GM23248 (cell line): Measurements from ENCODE around the gene EFNB2. TPM values are rescaled to one million over a fixed set of nuclear protein-coding genes. Genes with fewer than 3 reads are reported as not detected.

Experiments used
- DNase-seq: peaks from one replicate; pipeline ENCODE4 v3.0.0-alpha.2; 2015
- H2AFZ ChIP-seq: fragments of 200-600 bp; sonication (generic); 2 replicates; pipeline ENCODE4 v1.6.1; 2016; ENCODE audit warnings: antibody characterized with exemption
- H3F3A ChIP-seq: fragments of 200-600 bp; sonication (generic); 2 replicates; pipeline ENCODE4 v1.6.1; 2016; ENCODE audit warnings: mild to moderate bottlenecking, antibody characterized with exemption, mixed run types; ENCODE audit not compliant: insufficient read depth
- H3K27ac ChIP-seq: fragments of 200-600 bp; sonication (generic); 2 replicates; pipeline ENCODE4 v1.5.1; 2016; ENCODE audit warnings: mild to moderate bottlenecking
- H3K27me3 ChIP-seq: fragments of 200-600 bp; sonication (generic); replicated peaks from 2 replicates; pipeline ENCODE4 v1.6.1; 2016; ENCODE audit warnings: mild to moderate bottlenecking; ENCODE audit not compliant: insufficient read depth
- H3K36me3 ChIP-seq: fragments of 200-600 bp; sonication (generic); 2 replicates; pipeline ENCODE4 v1.6.1; 2016; ENCODE audit warnings: low read depth, mild to moderate bottlenecking
- H3K4me1 ChIP-seq: fragments of 200-600 bp; sonication (generic); 2 replicates; pipeline ENCODE4 v1.6.1; 2016; ENCODE audit warnings: mild to moderate bottlenecking; ENCODE audit not compliant: insufficient read depth
- H3K4me2 ChIP-seq: fragments of 200-600 bp; sonication (generic); one replicate; pipeline ENCODE4 v1.6.1; 2016; ENCODE audit warnings: mild to moderate bottlenecking; ENCODE audit not compliant: unreplicated experiment
- H3K4me3 ChIP-seq: fragments of 200-600 bp; sonication (generic); 2 replicates; pipeline ENCODE4 v1.5.1; 2016; ENCODE audit warnings: mild to moderate bottlenecking
- H3K79me2 ChIP-seq: fragments of 200-600 bp; sonication (generic); 2 replicates; pipeline ENCODE4 v1.6.1; 2016; ENCODE audit warnings: mild to moderate bottlenecking; ENCODE audit not compliant: insufficient read depth
- H3K9ac ChIP-seq: fragments of 200-600 bp; sonication (generic); 2 replicates; pipeline ENCODE4 v1.6.1; 2016; ENCODE audit warnings: mild to moderate bottlenecking
- H3K9me2 ChIP-seq: fragments of 200-600 bp; sonication (generic); 2 replicates; pipeline ENCODE4 v1.6.1; 2016; ENCODE audit warnings: mixed run types, mild to moderate bottlenecking, moderate library complexity; ENCODE audit not compliant: insufficient read depth
- H3K9me3 ChIP-seq: fragments of 200-600 bp; sonication (generic); one replicate; pipeline ENCODE4 v1.6.1; 2017; ENCODE audit warnings: low read depth
- H4K20me1 ChIP-seq: fragments of 200-600 bp; sonication (generic); 2 replicates; pipeline ENCODE4 v1.6.0; 2016; ENCODE audit not compliant: insufficient read depth
- EZH2 ChIP-seq: fragments of 200-600 bp; sonication (generic); IDR thresholded peaks from 2 replicates; pipeline ENCODE4 v1.6.1; 2018; ENCODE audit warnings: antibody characterized with exemption, mild to moderate bottlenecking; ENCODE audit not compliant: insufficient read depth, poor library complexity, severe bottlenecking
- EZH2phosphoT487 ChIP-seq: fragments of 200-600 bp; sonication (generic); IDR thresholded peaks from 2 replicates; pipeline ENCODE4 v1.6.1; 2018; ENCODE audit warnings: antibody characterized with exemption, moderate library complexity, mild to moderate bottlenecking, low read depth; ENCODE audit not compliant: insufficient read depth
- WGBS, 2 experiments: methylation state at CpG; one replicate each; pipeline ENCODE4 v1.1.6; 2015 to 2017; ENCODE audit warnings: low lambda C conversion rate in 2 of 2, low coverage in 1 of 2; ENCODE audit errors: missing lambda C conversion rate in 2 of 2; 5-methylcytosine and 5-hydroxymethylcytosine counted together
- in situ Hi-C: fragments of 300-500 bp; cut with MboI; formaldehyde crosslinking; loops from 2 replicates; pipeline ENCODE4 v1.15.0; 2020
- polyA plus RNA-seq: library from polyadenylated mRNA; unstranded; fragments of >200 nt; fragmentation: Nextera tagmentation; extraction: Ambion mirVana; gene quantifications from 2 replicates; pipeline ENCODE4 v1.2.1, GENCODE V29; 2016
- total RNA-seq: library from RNA; depleted of rRNA; stranded (reverse); fragments of >200 nt; shearing (Covaris generic); gene quantifications from 2 replicates; pipeline ENCODE4 v1.2.3, GENCODE V29; 2014

Gene EFNB2
- total and polyA plus RNA-seq, 2 experiments from 2014 or later: 0.06 to 0.43 TPM

- Histone ChIP-seq H3K79me2 (no peaks in the 10 kb centered on the region), H4K20me1 (no peaks in the 10 kb centered on the region), H2AFZ (no peak overlapping the region), H3K9me2 (no peaks in the 10 kb centered on the region), H3K27ac (no peak overlapping the region), H3K4me2 (no peak overlapping the region), H3K9ac (no peak overlapping the region), H3K4me3 (no peak overlapping the region), H3K27me3 (no peaks in the 10 kb centered on the region), H3K9me3 (no peaks in the 10 kb centered on the region), H3F3A (no peaks in the 10 kb centered on the region), H3K4me1 (no peaks in the 10 kb centered on the region), H3K36me3 (no peaks in the 10 kb centered on the region)
- no peak for DNase-seq
- TF ChIP-seq EZH2: no peak
- no peak for TF ChIP-seq EZH2phosphoT487
- 93 to 94% methylated on average over 53 to 54 of the region's 54 CpGs for WGBS, 2 experiments
- in situ Hi-C loops: no loop called here
Measured at GRCh38 chr13:106492588-106493475, 42.6 kb downstream of the EFNB2 start.

GRCh38 chr13:106491928-106492587 is 43.4 kb downstream of the EFNB2 start:
- no peaks in the 10 kb centered on the region for H3K79me2 ChIP-seq
- WGBS, 2 experiments: 82 to 83% methylated on average over 14 of the region's 14 CpGs
- no peaks in the 10 kb centered on the region for H3K4me1 ChIP-seq
- H3F3A ChIP-seq: no peaks in the 10 kb centered on the region
- no peak overlapping the region for H3K4me3 ChIP-seq
- H4K20me1 ChIP-seq: no peaks in the 10 kb centered on the region
- H2AFZ ChIP-seq: no peak overlapping the region
- H3K36me3 ChIP-seq: no peaks in the 10 kb centered on the region
- in situ Hi-C loops: no loop called here
- H3K4me2 ChIP-seq: no peak overlapping the region
- no peaks in the 10 kb centered on the region for H3K9me2 ChIP-seq
- no peak for TF ChIP-seq EZH2phosphoT487
- no peak for TF ChIP-seq EZH2
- no peaks in the 10 kb centered on the region for H3K27me3 ChIP-seq
- H3K9ac ChIP-seq: no peak overlapping the region
- H3K27ac ChIP-seq: no peak overlapping the region
- no peak for DNase-seq
- no peaks in the 10 kb centered on the region for H3K9me3 ChIP-seq

GRCh38 chr13:106491463-106491862 is 44.0 kb downstream of the EFNB2 start:
- no peaks in the 10 kb centered on the region for H3K27me3 ChIP-seq
- WGBS, 2 experiments: 78 to 80% methylated on average over 11 of the region's 11 CpGs
- in situ Hi-C loops: no loop called here

GRCh38 chr13:106490569-106491321 is 44.7 kb downstream of the EFNB2 start:
- H3K36me3 ChIP-seq: no peaks in the 10 kb centered on the region
- no peaks in the 10 kb centered on the region for H3K4me1 ChIP-seq
- TF ChIP-seq EZH2phosphoT487 (no peak), EZH2 (no peak)
- H3K9me2 ChIP-seq: no peaks in the 10 kb centered on the region
- no peak overlapping the region for H3K4me3 ChIP-seq
- H3K27ac ChIP-seq: no peak overlapping the region
- WGBS, 2 experiments: 85 to 87% methylated on average over 14 of the region's 14 CpGs
- in situ Hi-C loops: no loop called here
- no peak overlapping the region for H3K4me2 ChIP-seq
- no peaks in the 10 kb centered on the region for H3K9me3 ChIP-seq
- DNase-seq: no peak
- no peak overlapping the region for H2AFZ ChIP-seq
- H3K27me3 ChIP-seq: no peaks in the 10 kb centered on the region
- no peaks in the 10 kb centered on the region for H3F3A ChIP-seq
- no peaks in the 10 kb centered on the region for H3K79me2 ChIP-seq
- H3K9ac ChIP-seq: no peak overlapping the region
- H4K20me1 ChIP-seq: no peaks in the 10 kb centered on the region

More at GRCh38 chr13:106491463-106491862, 44.0 kb downstream of the EFNB2 start:
- Histone ChIP-seq H4K20me1 (no peaks in the 10 kb centered on the region), H3K9me3 (no peaks in the 10 kb centered on the region), H3K27ac (no peak overlapping the region), H3K9me2 (no peaks in the 10 kb centered on the region), H3K36me3 (no peaks in the 10 kb centered on the region), H3K9ac (no peak overlapping the region), H3K4me2 (no peak overlapping the region), H2AFZ (no peak overlapping the region), H3K79me2 (no peaks in the 10 kb centered on the region), H3K4me3 (no peak overlapping the region), H3K4me1 (no peaks in the 10 kb centered on the region), H3F3A (no peaks in the 10 kb centered on the region)
- TF ChIP-seq EZH2phosphoT487 (no peak), EZH2 (no peak)
- DNase-seq: no peak
